Transverse colon (tissue), 4 donors: ENCODE results near the gene PEX14.

Experiments used
- EP300 ChIP-seq: sonication (generic); formaldehyde crosslinking; IDR thresholded peaks from one replicate; pipeline ENCODE4 v1.6.1; 2017; ENCODE audit warnings: antibody characterized with exemption, low read depth
- POLR2A ChIP-seq: fragments of 450-650 bp; IDR thresholded peaks from one replicate; pipeline ENCODE4 v1.6.1; 2016; ENCODE audit warnings: antibody characterized with exemption, mild to moderate bottlenecking, moderate library complexity
- POLR2AphosphoS5 ChIP-seq, 3 donors: sonication (generic); formaldehyde crosslinking; IDR thresholded peaks; one replicate each; pipeline ENCODE4 v1.6.1; 2016; ENCODE audit warnings: antibody characterized with exemption in 3 of 3
- TF ChIP-seq, protein P1 (sequence below), 5 experiments: fragments of 200-600 bp in 3 of 5; fragments of 450-650 bp in 2 of 5; sonication (generic) in 3 of 5; IDR thresholded peaks; 1 replicate in 2 of 5; 2 replicates in 3 of 5; pipeline ENCODE4 v1.5.1; 2016 to 2017; ENCODE audit warnings: antibody characterized with exemption in 5 of 5, inconsistent platforms in 3 of 5, mild to moderate bottlenecking in 2 of 5, moderate library complexity in 1 of 5

DNA sequence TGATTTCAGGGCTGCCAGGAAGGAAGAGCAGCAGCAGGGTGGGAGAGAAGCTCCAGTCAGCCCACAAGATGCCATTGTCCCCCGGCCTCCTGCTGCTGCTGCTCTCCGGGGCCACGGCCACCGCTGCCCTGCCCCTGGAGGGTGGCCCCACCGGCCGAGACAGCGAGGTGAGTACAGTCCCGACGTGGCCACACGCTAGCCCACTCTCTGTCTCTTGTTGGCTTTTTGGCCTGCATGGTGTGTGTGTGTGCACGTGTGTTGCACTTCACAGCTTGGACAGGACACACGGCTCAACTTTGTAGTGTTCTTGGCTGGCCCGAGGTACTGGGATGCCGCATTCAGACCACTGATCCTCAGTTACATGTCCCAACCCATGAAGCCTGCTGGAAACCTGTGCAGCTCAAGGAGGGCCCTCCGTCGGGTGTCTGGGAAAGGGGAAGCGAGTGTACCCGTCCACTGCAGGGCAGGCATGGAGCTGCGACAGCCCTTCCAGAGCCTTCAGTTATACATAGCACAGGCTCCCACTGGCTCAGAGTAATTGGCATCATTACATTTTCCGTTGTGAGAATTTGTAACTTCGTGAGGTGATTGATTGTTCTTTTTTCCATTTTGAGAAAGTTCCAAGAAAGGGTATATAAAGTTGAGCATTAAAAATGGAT, 24.5 kb upstream of the PEX14 start:
- TF ChIP-seq, protein P1, sequence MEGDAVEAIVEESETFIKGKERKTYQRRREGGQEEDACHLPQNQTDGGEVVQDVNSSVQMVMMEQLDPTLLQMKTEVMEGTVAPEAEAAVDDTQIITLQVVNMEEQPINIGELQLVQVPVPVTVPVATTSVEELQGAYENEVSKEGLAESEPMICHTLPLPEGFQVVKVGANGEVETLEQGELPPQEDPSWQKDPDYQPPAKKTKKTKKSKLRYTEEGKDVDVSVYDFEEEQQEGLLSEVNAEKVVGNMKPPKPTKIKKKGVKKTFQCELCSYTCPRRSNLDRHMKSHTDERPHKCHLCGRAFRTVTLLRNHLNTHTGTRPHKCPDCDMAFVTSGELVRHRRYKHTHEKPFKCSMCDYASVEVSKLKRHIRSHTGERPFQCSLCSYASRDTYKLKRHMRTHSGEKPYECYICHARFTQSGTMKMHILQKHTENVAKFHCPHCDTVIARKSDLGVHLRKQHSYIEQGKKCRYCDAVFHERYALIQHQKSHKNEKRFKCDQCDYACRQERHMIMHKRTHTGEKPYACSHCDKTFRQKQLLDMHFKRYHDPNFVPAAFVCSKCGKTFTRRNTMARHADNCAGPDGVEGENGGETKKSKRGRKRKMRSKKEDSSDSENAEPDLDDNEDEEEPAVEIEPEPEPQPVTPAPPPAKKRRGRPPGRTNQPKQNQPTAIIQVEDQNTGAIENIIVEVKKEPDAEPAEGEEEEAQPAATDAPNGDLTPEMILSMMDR (IDR thresholded peaks at IDR 0.05): no peak
- TF ChIP-seq EP300: no peak
- no peak for TF ChIP-seq POLR2A
- TF ChIP-seq POLR2AphosphoS5 (IDR thresholded peaks at IDR 0.05): no peak
